ENCODE results near the gene ALG5. TPM values are rescaled to one million over a fixed set of nuclear protein-coding genes. Genes with fewer than 3 reads are reported as not detected.
A peak's percentile ranks its signal among the peaks of the same experiment; 100 is the strongest.

Gene ALG5
- 29.8 and 34.4 TPM in 2 replicates for total RNA-seq

DNA sequence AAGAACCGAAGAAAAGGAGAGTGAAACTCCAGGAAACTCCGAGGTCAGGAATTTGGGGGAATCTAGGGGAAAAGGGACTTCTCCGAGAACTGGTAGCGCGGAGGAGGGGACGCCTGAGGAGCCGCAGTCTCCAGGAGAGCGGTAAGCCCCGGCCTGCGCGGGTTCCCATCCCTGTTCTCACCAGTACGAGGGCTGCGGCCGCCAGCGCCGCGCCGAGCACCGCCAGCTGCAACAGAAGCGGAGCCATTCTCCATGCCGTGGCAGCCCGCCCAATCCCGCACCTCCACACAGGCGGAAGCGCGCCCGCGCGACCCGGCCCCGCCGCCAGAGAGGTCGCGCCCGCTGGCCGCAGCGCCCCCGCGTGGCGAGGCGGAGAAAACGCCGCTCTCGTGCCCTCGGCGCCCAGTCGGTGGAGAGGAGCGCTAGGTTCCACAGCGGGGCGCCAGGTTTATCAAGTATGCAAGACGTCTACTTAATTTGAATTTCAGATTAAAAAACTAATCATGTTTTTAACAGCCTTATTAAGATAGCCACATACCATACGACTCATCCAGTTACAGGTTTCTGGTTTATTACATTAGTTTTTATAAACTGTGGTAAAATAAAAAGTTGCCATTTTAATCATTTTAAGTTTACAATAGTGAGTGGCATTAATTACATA lies at the start of gene ALG5:
ALG5 (minus strand) TSS at position 287 of the 661 bp plus-strand sequence; CDS start at position 247, 40 bp downstream.
- DNase-seq (ENCODE audit: low read depth in 2 of 2) = peak; percentile 65 to 92

GRCh38 chr13:37047846-37048245 lies 48.7 kb upstream of the ALG5 start:
- no peak for DNase-seq (ENCODE audit: low read depth in 2 of 2)

DNA sequence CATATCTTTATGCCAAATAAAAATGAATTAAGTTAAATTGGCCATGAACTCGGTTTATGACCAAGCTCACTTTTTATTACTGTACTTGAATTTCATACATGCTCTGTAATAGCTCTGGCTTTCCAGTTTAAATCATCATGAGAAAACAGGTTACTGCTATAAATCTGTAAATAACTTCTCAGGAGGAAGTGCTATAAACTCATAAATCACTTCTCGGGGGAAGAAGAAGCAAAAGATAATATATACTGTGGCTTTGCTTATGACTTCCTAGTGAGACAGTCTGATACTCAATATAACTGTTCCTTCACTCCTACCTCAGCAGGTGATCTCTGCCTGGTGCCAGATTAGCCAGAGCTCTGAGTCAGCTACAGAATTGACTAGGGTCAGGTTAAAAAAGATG lies 47.9 kb upstream of the ALG5 start:
- no peak for DNase-seq (ENCODE audit: low read depth in 2 of 2)

DNA sequence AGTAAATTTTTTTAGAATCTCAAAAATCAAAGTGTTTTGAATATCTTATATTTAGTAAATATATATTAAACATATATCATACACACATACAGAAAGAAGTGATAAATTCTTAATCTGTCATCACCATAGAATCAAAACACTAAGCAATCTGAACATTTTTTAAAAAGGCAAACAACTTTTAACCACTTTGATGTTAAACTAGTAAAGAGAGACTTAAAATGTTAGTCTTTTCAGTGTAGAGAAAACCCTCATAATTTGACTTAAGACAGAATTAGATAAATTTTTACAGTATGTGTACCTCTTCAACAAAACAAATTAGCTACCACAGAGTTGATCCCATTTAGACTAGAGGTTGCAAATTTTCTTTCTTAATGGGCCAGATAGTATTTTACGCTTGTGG lies 46.9 kb upstream of the ALG5 start:
- no peak for DNase-seq (ENCODE audit: low read depth in 2 of 2)

- no peak for DNase-seq (ENCODE audit: low read depth in 2 of 2)
Observed at GRCh38 chr13:37040789-37041188, 41.6 kb upstream of the ALG5 start.

DNA sequence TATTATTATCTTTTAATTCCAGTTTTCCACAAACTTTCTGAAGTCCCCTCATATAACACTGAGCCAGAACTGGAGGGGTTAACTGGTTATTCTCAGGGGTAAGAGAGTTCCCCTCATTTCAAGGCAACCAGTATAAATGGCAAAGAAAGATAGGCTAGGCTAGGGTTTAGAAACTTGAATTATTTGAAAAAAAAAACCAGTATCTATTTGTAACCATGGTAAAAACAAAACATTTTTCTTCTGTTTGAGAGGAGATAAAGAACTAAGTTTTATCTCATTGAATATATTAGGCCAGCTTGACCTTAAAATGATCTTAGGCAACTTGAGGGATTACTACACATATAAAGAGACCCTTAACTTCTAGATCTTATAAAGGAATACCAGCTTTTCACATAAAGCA lies 40.8 kb upstream of the ALG5 start:
- DNase-seq (ENCODE audit: low read depth in 2 of 2) = no peak

GRCh38 chr13:37037241-37037640 lies 38.1 kb upstream of the ALG5 start:
- no peak for DNase-seq (ENCODE audit: low read depth in 2 of 2)

DNA sequence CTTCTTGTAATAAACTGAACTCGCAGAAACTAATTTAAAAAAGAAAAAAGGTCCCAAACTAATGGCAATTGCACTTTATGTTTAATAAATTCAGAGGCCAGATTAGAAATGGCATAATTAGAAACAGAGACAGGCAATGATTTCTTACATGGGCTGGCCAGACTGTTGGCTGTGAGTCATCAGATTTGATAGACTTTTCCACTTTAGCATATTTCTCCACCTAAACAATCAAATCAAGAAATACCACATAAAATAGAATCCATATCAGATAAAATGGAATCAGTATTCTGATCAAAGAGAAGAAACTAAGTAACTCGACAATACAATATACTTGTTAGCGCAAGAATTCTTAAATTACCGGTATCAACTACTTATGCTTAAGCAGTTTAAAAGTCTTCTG lies 30.5 kb upstream of the ALG5 start:
- peak in 1 of 2 donors; percentile 34 for DNase-seq (ENCODE audit: low read depth in 2 of 2)

DNA sequence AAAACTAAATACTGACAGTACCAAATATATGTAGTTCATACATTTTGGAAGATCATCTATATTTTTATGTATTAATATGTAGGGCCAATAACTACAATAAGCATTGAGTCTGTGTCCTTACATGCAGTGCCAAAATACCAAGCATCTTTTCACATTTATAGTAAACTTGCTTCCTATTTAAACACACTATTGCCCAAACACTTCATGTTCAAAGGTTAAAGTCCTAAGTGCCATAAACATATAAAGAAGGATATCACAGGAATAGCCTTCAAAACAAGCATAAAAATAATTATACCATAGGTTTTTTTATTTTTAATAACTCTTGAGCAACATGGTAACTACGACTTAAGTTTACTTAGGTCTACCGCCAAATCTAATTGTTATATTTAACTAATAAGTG lies 28.5 kb upstream of the ALG5 start:
- no peak for DNase-seq (ENCODE audit: low read depth in 2 of 2)

DNA sequence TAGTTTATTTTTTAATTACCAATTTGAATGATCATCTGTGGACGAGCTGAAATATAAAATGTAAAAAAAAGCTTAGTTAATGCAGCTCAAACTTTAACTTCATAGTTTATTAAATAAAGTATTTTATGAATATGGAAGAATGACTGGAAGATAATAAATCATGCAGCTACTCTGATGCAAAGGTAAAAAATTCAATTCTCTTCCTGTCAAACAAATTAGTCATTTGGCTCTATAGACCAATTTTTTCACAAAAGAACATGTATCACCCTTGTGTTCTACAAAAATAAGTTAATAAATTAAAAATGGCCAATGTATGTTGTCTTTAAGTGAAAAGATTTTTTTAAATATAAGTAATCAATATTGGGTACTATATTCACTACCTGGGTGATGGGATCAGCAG lies 27.6 kb upstream of the ALG5 start:
- peak; percentile 2 to 33 for DNase-seq (ENCODE audit: low read depth in 2 of 2)

- no peak for DNase-seq (ENCODE audit: low read depth in 2 of 2)
Observed at GRCh38 chr13:37023871-37024270, 24.7 kb upstream of the ALG5 start.

GRCh38 chr13:37014609-37015008 lies 15.5 kb upstream of the ALG5 start:
- DNase-seq (ENCODE audit: low read depth in 2 of 2) = no peak

DNA sequence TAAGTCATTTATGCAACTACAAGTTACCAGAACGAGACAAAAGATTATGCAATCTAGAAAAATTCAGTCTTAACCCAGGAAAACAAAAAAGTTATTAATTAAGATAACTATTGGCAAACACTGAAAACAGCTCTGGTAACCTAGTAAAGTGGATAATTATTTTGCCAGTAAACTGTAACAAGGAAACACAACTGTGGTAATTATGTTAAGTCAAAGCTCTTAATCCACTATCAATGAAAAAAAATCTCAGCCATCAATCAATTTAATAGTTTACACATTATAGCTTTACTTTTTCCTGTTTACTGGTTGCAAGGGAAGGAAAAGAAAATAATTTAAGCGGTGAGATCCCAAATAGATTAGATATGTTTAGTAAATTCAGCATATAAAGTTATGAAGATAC lies 12.6 kb upstream of the ALG5 start:
- DNase-seq (ENCODE audit: low read depth in 2 of 2) = no peak

GRCh38 chr13:37011002-37011401 lies 11.9 kb upstream of the ALG5 start:
- peak in 1 of 2 donors; percentile 37 for DNase-seq (ENCODE audit: low read depth in 2 of 2)

DNA sequence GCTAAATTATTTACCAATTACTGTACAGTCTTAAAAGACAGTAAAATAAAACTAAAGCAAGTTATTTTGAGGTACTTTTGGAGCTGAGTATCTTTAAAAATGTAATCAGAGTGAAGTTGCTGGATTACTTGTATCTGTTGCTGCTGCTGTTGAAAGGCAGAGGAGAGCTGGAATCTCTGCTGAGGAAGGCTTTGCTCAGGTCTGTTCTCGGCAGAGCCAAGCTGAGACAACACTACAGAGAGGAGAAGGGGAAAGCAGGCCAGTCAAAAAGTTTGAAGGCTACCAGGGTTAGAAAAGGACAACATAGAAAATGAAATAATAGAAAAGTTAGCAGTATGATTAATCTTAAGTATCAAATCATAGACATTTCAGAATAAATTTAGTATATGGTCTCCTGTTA lies 11.3 kb upstream of the ALG5 start:
- no peak for DNase-seq (ENCODE audit: low read depth in 2 of 2)

- no peak for DNase-seq (ENCODE audit: low read depth in 2 of 2)
Observed at GRCh38 chr13:37009692-37010091, 10.6 kb upstream of the ALG5 start.

GRCh38 chr13:37001921-37002250 lies 2.7 kb upstream of the ALG5 start:
- no peak for DNase-seq (ENCODE audit: low read depth in 2 of 2)

- peak in 1 of 2 donors; percentile 31 for DNase-seq (ENCODE audit: low read depth in 2 of 2)
Observed at GRCh38 chr13:36998624-36999041, 507 bp downstream of the ALG5 start.

GRCh38 chr13:36997716-36998427 lies 1.3 kb downstream of the ALG5 start:
- DNase-seq (ENCODE audit: low read depth in 2 of 2) = no peak

GRCh38 chr13:36992362-36992761 lies 6.8 kb downstream of the ALG5 start:
- DNase-seq (ENCODE audit: low read depth in 2 of 2) = no peak

DNA sequence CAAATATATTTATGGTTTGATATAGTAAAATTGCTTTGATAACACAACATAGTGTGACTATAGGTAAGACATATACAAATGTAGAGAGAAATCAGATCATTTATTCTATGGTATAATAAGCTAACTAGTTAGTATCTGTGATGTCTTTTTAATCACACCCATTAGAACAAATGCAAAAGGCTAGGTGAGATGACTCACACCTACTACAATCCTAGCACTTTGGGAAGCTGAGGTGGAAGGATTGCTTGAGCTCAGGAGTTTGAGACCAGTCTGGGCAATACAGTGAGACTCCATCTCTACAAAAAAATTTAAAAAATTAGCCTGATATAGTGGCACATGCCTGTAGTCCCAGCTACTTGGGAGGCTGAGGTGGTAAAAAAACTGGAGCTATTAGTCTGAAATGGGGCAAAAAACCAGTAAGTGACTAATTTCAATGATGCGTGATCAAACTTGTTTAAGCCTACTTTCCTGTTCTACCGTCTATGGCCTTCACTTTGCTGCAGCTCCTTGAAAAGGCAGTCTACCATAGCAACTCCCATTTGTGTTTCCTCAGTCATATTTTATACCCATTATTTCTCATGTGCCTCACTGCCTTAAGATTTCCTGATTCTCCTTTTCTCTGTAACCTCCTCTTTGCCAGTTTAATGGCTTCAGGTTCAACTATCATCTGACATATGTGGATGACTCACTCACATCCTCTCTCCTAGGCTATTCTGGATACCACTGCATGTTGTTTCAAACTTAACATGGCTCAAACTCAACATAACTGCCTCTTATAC lies 12.5 kb downstream of the ALG5 start:
- DNase-seq (ENCODE audit: low read depth in 2 of 2) = peak in 1 of 2 donors; percentile 65

DNA sequence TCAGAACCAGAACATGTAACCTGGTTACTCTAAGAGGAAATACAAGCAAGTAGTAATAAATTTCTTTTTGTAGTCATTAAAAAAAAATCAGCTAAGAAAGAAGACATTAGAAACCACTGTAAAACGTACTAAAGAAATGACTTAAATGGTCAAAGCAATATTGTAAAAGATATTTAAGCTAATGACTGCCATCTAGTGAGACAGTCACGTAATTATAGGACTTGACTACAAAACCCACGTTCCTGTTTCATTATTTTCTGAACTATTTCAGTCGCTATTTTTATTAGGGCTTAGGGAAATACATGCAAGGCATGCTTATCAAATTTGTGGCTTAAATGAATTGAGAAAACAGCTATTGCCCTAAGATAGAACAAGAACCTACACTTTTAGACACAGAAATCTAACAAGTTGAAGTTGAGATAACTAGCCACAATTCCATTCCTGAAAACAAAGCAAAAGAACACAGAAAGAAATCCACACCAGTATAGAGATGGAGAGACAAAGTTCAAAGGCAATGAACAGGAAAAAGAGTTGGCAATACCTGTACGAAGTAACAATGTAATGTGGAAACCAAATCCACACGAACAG lies 17.9 kb downstream of the ALG5 start:
- DNase-seq (ENCODE audit: low read depth in 2 of 2) = peak; percentile 72 to 76
